GM18909 (cell line): ENCODE results near the gene CACNA1C.

ENCODE experiments used
- ATAC-seq: cut with Tn5 transposase; IDR thresholded peaks from one replicate; pipeline ENCODE4 v1.9.1; 2021; ENCODE audit warnings: mild to moderate bottlenecking; ENCODE audit not compliant: unreplicated experiment, poor library complexity

The CACNA1C gene

DNA sequence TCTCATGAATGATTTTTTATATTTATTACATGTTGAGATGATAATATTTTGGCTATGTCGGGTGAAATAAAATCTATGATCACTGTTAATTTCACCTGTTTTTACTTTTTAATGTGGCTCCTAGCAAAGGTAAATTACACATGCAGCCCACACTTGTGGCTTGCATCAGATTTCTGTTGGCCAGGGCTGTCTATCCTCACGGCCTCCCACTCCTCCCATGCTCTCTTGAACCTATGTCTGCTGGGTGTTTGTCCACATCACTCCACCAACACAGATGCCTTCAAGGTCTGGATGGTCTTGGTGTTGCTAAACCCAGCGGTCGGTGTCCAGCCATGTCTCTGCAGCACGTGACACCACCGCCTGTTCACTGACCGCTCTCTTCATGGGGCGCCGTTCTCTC is 402.6 kb downstream of the CACNA1C start:
- ATAC-seq = no peak

DNA sequence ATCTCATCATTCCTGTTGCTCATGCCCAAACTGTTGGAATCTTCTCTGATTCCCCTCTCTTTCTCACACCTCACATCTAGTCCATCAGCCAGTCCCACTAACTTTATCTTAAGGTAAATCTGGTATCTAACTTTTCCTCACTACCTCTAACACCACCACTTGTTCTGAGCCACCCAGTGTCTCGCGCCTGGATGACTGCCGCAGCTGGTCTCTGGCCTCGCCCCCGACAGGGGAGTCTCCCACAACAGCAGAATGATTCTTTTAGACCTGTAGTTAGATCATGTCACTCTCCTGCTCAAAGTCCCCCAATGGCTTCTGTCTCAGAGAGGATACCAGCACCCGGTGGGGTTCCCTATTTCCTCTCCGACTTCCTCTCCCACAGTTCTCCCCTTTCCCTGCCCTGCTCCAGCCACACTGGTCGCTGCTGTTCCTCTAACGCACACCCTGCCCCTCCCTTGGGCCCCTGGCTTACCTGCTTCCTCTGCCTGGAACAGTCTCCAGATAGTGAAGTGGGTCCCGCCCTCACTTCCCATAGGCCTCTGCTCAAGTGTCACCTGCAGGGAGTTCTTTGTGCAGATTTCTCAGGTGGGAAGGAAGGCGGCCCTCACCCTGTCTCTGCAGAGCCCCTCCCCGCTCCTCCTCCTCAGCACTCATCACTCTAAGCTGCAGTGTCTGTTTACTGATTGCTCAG is 403.5 kb downstream of the CACNA1C start:
- no peak for ATAC-seq

DNA sequence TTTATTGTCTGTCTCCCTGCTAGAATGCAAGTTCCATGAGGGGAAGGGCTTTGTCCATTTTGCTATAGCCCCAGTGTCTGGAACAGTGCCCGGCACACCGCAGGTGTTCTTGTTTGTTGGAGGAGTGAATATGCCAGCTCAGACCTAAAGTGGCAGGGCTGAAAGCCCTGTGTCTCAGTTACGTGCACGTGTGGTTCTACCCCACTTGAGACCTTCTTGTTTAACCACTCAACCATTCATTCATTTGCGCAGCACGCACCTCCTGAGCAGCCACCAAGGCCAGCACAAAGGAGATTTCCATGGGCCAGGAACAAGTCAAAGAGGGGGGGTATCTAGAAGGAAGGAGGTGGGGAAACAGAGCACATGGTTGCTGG is 404.0 kb downstream of the CACNA1C start:
- no peak for ATAC-seq

DNA sequence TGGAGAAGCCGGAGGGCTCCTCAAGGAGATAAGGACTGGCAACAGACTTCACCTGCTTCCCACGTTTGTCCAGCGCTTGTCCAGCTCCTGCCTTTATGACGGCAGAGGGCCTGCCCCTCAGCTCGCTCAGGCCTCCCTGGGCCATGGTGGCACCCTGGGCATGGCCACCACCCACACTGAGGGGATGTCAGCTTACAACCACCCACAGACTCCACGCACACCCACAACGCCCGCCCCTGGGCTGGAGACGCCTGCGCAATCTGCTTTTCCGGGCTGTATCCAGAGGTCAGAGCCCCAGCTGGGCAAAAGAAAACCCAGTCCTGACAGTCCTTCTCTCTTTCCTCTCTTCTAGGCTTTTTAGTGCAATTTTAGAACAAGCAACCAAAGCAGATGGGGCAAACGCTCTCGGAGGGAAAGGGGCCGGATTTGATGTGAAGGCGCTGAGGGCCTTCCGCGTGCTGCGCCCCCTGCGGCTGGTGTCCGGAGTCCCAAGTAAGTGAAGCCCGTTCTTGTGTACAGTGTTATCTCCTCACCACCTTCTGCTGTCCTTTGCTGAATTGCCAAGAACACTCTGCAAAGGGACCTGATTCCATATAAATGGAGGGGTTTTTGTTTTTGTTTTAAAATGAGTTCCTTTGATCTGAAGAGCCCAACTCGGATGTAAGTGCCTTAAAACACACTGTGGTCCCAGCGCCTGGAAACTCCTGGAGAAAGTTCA is 404.6 kb downstream of the CACNA1C start:
- ATAC-seq = no peak

DNA sequence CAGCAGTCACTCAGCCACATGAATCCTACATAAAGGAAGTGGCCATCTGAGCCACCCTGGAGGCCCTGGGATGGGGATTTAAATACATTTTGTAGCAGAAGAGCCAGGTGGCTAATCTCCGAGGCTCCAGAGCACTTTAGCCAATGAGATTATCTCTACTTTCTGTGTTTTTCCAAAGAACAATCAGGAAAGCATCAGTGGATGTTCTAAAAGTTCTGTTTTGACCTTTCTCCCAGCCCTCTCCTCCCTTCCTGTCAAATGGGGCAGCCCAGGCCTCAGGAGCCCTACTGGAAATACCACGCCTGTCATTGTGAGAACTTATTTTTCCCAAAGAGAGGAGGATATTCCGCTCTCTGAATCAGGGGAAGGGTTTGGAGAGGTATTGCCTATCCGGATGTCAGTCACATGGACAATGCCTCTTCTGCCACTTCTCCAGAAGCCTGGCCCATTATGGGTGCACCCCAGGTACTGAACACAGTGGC is 405.2 kb downstream of the CACNA1C start:
- ATAC-seq = no peak

DNA sequence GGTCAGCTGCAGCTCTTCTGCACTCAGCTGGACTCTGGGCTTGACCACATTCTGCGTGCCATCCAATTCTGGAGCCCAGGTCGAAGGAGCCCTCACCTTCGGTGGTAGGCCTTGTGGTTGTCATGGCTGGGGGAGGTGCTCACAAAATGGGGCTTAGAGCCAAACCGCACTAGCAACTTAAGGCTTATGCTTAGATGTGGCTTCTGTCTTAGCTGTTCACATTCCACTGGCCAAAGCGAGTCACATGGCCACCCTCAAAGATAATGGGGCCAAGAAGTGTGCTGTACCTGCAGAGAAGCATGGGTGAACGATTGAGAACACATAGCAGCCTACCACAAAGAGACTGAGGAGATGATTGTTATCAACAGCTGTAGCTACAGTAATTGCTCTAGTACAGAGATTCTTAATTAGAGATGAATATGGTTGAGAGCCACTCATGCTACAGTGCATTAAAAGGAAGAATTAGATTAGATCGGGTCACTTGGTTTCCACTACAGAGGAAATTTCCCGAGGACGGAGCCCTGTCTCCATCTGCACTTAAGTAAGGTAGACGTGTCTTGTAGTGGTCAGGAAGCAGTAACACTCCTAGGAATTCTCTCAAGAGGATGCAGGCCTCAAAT is 407.4 kb downstream of the CACNA1C start:
- ATAC-seq = no peak

DNA sequence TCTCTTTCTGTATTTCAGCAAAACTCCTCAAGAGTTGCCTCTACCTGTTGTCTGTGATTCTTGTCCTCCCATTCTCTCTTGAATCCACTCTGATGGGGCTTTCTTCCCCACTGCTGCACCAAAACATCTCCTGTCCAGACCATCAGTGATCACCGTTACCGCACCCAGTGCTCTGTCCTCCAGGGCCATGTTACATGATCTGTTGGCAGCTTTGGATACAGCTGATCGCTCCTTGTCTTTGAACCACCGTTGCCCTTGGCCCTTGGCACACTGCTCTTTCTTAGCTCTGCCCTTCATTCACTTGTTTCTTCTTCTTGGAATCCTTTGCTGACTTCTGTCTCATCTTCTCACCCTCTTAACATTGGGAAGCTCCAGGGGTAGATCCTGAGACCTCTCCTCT is 408.3 kb downstream of the CACNA1C start:
- no peak for ATAC-seq

DNA sequence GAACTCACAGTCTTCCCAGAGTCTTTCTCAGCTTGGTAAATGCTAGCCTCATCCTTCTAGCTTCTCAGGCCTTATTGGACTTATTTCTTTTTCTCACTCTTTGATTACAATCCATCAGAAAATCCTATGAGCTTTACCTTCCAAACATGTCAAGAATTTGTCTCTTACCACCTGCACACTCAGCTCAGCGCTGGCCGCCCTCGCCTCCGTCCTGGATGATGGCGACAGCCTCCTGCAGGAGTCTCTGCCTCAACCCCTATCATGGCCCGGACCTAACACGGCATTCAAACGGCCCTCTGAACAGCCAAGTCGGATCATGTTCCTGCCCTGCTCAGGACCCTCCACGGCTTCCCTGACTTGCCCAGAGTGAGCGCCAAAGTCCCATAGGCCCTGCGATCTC is 408.9 kb downstream of the CACNA1C start:
- no peak for ATAC-seq

DNA sequence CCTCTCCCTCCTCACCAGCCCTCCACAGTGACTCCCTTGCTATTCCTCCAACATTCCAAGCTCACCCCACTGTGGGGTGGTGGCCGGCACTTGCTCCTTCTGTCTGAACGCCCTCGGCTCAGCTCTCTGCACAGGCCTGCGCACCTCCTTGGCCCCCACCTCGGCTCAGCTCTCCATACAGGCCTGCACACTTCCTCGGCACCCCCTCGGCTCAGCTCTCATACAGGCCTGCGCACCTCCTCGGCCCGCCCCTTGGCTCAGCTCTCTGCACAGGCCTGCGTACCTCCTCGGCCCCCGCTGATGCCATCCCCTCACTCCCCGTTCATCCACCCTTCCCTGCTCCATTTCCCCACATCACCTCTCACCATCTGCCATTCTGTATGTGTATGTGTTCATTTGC is 409.3 kb downstream of the CACNA1C start:
- ATAC-seq = no peak

DNA sequence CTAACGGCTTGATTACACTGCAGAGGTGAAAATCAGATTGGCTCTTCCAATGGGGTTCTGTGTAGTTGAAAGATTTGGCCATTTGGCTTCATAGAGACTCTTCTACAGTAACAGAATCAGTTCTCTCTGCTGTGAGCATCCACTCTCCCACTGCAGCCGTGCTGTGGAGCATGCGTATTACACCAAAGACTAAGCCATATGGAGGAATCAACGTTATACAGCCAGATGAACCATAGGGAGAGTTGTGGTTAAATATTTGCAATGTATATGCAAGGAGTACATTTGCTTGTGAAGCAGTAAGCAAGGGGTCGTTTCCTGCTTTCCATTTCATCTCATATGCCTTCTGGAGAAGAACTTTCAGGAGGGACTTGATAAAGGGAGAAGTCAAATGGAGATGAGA is 410.9 kb downstream of the CACNA1C start:
- no peak for ATAC-seq

DNA sequence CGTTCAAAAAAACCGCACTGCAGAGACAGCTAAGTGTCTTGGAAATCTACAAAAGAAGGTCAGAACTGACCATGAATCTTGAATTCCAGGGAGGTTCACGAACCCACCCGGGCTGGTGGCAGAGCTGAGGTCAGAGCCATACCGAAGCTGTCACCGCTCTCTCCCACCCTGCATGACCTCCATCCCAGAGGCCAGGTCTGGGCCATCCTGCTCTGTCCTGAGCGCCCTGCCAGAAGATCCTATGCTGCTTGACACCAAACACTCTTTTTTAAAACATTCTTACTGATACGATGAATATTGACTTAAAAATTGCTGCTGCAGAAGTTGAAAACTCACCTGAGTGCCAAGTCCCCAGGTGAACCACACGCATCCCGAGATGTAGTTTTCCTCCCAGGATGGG is 412.9 kb downstream of the CACNA1C start:
- ATAC-seq = no peak

DNA sequence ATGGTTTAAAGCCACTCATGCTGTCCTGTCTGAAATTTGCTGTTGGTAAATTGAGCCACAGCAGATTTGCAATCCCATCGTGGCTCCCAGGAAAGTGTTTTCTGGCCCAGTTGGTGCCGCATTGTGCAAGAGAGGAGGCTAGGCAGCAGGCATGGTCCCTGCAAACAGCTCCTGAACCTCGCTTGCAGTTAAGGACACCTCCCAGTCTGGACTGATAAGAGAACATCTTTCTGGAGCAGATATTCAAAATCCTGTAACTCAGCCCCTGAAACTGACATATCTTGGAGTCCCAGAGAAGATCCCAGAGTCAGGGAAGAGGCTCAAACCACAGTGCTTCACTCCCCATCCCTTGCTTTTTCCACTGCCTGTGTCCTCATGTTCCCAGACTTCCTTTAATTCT is 413.4 kb downstream of the CACNA1C start:
- no peak for ATAC-seq

DNA sequence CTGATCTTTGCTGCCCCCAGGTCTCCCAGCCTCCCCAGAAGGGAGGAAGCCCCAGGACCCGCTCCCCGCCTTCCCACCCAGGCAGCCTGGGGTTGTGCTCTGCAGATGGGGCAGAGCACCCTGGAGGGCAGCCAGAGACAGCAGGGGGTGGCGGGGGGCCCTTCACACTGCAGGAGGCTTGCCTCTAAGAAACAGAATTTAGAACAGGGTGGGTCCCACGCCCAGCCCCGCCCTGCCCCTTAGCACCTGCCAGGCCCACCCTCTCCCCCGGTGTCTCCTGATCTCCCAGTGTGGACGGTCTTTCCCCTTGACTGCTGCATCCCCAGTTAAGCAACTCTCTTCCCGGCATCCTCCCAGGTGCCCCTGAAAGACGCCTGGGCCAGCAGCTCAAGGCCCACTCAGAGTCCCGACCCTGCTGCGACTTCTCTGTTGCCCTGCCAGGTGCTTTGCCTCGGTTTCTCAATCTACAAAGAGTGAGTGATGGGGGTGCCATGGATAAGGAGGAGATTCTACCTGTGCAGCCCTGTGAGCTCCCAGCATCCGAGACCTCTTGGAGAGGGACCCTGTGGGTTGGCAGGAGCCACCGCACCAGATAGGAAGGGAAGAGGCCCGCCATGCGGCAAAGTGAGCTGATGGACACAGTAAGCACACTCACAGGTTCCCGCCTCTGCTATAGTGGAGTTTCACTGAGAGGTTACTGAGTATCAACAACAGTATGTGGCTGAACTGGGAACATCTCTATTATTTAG is 414.8 kb downstream of the CACNA1C start:
- no peak for ATAC-seq

DNA sequence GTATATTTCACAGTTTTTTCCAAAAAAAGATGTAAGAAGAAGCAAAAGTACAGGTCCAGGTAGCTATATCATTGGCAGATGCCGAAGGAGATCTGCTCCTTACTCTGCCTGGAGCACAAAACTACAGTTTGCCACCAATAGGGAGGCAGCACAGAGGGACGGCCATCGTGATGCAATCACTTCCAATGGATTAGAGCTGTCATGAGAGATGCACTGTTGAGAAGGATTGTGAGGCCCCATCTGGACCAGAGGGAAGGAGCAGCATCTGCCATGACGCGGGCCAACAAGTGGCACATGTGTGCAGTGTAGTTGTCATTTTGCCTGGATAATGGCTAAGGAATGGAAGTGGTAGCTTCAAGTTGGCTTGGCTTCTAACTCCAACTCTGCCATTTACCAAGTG is 423.2 kb downstream of the CACNA1C start:
- no peak for ATAC-seq

DNA sequence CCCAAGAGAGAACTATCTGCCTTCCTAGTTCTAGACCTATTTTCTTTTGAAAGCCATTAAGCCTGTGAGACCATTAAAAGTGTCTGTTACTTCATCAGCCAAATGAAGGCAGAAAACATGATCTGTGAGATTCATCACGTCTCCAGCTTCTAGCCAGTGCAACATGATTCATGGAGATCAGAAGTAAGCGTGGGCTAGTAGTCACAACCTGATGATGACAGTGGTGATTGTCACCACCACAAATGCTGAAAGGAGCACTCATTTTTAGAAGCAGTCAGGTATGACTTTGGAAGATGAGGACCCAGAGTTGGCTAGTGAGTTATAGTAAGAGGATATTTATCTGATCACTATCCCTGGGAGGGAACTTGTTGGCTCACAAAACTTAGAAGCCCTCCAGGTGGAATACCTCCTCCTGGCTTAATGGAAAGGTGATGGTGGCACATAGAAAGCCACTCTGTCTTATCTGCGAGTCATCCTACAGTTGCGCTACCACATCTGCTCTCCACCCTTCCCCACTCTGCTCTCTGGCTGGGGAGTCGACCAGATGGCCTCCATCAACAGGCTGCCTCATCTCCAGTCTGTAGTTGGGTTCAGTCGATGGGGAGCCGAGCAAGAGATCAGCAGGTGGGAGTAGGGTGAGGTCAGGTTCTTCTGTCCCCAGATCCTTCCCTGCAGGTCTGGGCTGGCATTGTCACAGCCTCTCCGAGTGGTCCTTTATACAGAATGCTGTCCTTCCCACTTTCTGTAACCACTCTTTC is 424.4 kb downstream of the CACNA1C start:
- ATAC-seq = no peak

DNA sequence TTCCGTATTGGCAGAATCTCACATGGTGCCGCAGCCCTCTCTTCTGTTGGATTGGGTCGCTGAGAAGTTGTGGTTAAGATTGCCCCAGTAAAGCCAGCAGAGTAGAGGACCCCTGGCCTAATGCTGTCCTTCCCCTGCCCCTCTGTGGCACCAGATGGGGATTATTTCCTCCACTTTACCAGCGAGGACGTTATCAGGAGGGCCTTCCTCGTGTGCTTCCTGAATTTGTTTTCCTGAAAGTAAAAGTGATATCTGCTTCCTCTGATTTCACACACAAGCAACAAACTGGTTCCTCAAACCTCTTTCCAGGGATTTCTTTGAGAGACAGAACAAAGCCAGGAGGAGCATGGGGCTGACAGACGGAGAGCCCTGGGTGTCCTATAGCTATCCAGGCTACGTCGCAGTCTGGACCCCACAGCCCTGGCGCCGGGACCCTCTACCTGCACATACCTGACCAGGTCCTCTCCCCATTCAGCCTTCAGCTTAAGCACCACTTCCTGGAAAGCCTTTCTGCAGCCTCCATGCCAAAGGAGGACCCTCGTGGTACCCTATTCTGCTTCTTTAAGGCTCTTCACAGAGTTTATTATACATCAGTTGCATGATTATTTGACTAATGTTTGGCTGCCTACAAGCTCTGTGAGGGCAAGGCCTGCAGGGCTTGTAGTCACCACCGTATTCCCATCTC is 427.2 kb downstream of the CACNA1C start:
- ATAC-seq = no peak

DNA sequence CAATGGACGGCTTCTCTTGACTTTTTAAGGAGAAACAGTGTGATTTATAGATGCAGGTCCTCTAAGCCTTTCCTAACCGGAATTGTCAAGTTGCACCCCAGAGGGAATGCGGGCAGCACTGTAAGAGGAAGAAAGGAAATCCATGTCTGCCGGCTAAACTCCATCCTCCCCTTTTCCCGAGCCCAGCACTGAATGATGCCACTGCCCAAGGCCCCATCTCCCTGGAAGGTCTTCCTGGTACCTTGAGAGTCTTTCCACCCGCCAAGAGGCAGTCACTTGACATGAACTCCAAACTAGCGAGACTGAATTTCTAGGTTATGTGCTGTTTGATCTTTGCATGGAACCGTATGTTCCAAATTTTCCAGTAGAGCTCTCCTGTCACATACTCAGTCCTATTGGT is 428.6 kb downstream of the CACNA1C start:
- ATAC-seq = no peak

DNA sequence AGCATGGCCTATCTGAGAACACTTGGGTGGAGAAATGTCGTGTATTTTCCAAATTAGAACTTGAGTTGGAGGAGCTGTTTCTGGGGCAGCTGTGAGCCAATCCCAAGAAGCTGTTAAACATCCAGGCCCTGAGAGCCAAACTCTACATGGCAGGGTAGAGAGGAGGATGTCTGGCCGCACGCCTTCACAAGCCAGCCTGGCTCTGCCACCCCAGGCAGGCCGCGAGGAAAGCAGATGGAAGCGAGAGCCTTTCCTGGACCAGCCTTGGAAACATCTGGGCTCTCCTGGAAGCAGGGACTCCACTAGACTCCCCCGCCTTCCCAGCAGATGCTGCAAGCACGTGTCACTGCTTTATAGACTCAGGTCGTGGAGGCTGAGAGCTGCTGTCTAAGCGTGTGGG is 429.2 kb downstream of the CACNA1C start:
- no peak for ATAC-seq

DNA sequence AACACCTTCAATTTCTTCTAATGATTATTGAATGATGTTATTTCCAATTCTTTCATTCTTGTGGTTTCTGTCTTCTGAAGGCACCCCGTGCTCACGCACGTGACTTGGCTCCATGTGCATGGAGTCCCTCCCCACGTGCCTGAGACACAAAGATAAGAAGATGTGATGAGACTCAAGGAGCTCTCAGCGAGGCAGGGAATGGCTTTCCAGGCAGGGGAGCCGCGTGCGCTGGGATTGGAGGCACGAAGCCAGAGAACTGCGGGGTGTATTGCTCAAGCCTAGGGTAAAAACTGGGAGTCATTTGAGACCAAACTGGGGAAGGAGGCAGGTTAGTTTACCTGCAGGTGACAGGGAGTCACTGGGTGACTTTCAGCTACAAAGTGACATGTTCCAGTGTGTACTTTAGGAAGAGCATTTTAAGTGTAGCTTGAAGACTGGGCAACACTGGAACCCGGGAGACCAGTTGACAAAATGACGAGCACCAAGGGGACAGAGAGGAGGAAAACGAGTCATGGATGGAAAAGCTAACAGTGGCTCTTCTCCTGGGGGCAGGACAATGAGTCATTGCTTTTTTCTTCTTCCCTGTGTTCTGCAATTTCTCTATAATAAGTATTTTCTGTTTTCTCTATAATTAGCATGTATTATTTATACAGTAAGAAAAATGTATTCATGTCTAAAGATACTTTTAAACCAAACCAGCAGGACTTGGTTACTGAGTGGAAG is 430.3 kb downstream of the CACNA1C start:
- no peak for ATAC-seq
